Astrocyte of the cerebellum (primary cell): Measurements from ENCODE around the gene PIK3R3.
A peak's percentile ranks its signal among the peaks of the same experiment; 100 is the strongest.

Experiments
- DNase-seq: peaks from one replicate; pipeline ENCODE4 v3.0.0-alpha.2; 2011; ENCODE audit warnings: low read depth
- H3K4me3 ChIP-seq: 2 replicates; pipeline ENCODE4 v1.5.1; 2011; ENCODE audit warnings: mild to moderate bottlenecking, low read depth, low read length, moderate library complexity
- CTCF ChIP-seq: IDR thresholded peaks from 2 replicates; pipeline ENCODE4 v1.5.1; 2012; ENCODE audit warnings: low read length, low read depth, moderate library complexity, mild to moderate bottlenecking; ENCODE audit errors: missing control alignments
- in situ Hi-C: cut with HindIII; loops from 2 replicates; pipeline ENCODE4 v1.10.0; 2017; ENCODE audit warnings: low sequenced_read_pairs

The PIK3R3 gene

GRCh38 chr1:46136711-46137110, 4.3 kb upstream of the PIK3R3 start:
- no peak for DNase-seq
- no peak for TF ChIP-seq CTCF
- no peak overlapping the region for H3K4me3 ChIP-seq
- in situ Hi-C loops, result no loop called here

- no peak overlapping the region for H3K4me3 ChIP-seq
- no peak for TF ChIP-seq CTCF
- in situ Hi-C loops, result no loop called here
- DNase-seq, result no peak
Observed at GRCh38 chr1:46134660-46135331, 2.4 kb upstream of the PIK3R3 start.

- no peak for DNase-seq
- TF ChIP-seq CTCF, result no peak
- H3K4me3 ChIP-seq, result peak overlapping the region; percentile 90
- in situ Hi-C loops, result no loop called here
Observed at GRCh38 chr1:46133781-46134350, 1.4 kb upstream of the PIK3R3 start.

GRCh38 chr1:46133181-46133658, 791 bp upstream of the PIK3R3 start:
- in situ Hi-C loops, result no loop called here
- H3K4me3 ChIP-seq, result peak overlapping the region; percentile 90
- no peak for DNase-seq
- TF ChIP-seq CTCF, result no peak

GRCh38 chr1:46131712-46132528, 509 bp downstream of the PIK3R3 start:
- TF ChIP-seq CTCF, result no peak
- in situ Hi-C loops, result no loop called here
- no peak for DNase-seq
- H3K4me3 ChIP-seq, result peak overlapping the region; percentile 90

- in situ Hi-C loops, result no loop called here
- TF ChIP-seq CTCF, result no peak
- DNase-seq, result no peak
- peak overlapping the region; percentile 90 for H3K4me3 ChIP-seq
Observed at GRCh38 chr1:46131093-46131492, 1.3 kb downstream of the PIK3R3 start.
